GM10847 (cell line): Measurements from ENCODE around the gene PCBP1.

ENCODE experiments used
- POLR2A ChIP-seq: IDR thresholded peaks from 2 replicates; pipeline ENCODE4 v1.6.1; 2011; ENCODE audit not compliant: insufficient read length; ENCODE audit errors: extremely low read depth

The PCBP1 gene

DNA sequence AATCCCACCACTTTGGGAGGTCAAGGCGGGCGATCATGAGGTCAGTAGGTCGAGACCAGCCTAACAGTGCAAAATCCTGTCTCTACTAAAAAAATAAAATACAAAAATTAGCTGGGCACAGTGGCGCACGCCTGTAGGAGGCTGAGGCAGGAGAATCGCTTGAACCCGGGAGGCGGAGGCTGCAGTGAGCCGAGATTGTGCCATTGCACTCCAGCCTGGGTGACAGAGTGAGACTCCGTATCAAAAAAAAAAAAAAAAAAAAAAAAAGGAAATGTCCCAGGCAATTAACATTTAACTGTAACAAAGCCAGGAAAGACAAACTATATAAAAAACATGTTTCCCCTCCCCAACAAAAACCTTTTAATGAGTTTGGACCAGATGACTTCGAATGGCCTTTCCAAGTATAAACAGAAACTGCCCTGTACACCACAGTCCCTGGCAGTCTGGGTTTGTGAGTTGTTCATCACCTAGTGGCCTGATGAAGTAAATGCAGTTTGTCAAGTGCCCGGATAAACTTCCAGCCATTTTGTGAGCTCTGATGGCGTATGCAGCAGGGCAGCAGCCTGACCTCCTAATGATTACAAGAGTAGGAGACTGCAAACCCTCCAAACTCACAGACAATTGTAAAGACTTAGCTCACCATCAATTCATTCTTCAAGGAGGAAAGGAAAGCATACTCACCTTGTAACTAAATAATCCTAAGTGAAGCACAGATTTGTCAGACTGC is 16.6 kb upstream of the PCBP1 start:
- no peak for TF ChIP-seq POLR2A

DNA sequence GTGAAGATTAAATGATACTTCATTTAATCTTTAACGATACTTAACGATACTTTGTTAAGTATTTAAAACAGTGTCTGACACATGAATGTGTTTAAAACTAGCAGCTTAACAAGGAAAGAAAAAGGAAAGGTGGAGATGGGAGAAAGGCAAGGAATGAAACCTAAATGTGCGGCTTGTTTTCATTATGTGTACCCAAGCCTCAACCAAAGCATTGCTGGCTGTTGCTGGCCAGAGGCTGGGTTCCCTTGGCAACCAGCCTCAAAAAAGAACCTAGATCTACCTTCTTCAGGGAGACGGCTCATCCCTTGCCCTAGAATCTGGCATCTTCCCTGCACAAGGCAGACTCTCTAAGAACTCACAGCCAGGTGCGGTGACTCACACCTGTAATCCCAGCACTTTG is 13.8 kb upstream of the PCBP1 start:
- no peak for TF ChIP-seq POLR2A

GRCh38 chr2:70078384-70078783 is 8.9 kb upstream of the PCBP1 start:
- TF ChIP-seq POLR2A, result no peak

DNA sequence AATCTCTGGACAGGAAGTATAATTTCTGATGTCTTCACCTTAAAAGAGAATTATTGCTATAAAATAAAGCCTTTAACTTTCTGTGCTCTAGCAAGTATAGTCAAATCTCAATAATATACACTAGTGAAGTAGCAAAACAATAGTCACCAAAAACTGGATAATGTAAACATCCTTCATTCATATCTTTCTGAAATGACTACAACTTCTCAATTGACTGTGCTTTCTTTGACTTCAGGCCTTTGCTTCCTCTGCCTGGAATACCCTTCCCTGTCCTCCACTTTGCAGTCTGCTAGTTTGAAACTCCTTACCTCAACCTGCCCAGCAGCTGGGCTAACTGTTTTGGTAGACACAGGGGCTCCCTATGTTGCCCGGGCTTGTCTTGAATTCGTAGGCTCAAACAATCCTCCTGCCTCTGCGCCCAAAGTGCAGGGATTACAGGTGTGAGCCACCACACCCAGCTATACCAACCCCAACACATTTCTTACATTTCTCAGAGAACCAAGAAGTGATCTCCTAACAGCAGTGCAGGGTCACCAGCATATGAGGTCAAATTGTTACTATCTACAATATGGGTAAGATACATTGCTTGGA is 6.6 kb upstream of the PCBP1 start:
- no peak for TF ChIP-seq POLR2A

DNA sequence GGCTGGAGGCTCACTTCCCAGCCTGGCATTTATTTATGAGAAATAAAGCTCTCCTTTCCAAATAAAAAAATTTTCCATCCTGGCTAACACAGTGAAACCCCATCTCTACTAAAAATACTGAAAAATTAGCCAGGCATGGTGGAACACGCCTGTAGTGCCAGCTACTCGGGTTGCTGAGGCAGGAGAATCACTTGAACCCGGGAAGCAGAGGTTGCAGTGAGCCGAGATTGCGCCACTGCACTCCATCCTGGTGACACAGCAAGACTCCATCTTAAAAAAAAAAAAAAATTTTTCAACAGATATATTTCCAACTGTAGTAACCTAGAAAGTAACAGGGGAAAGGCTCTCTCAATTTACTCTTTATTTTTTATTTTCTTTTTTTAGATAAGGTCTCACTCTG is 6.1 kb upstream of the PCBP1 start:
- TF ChIP-seq POLR2A, result no peak

GRCh38 chr2:70083344-70084156 is 3.7 kb upstream of the PCBP1 start:
- no peak for TF ChIP-seq POLR2A

- TF ChIP-seq POLR2A, result peak; percentile 60
Observed at GRCh38 chr2:70084973-70085710, 2.1 kb upstream of the PCBP1 start.

GRCh38 chr2:70085711-70086277 is 1.5 kb upstream of the PCBP1 start:
- no peak for TF ChIP-seq POLR2A

GRCh38 chr2:70086278-70086837 is 919 bp upstream of the PCBP1 start:
- TF ChIP-seq POLR2A, result peak; percentile 54

- TF ChIP-seq POLR2A, result peak; percentile 41
Observed at GRCh38 chr2:70087702-70088597, 673 bp downstream of the PCBP1 start.

DNA sequence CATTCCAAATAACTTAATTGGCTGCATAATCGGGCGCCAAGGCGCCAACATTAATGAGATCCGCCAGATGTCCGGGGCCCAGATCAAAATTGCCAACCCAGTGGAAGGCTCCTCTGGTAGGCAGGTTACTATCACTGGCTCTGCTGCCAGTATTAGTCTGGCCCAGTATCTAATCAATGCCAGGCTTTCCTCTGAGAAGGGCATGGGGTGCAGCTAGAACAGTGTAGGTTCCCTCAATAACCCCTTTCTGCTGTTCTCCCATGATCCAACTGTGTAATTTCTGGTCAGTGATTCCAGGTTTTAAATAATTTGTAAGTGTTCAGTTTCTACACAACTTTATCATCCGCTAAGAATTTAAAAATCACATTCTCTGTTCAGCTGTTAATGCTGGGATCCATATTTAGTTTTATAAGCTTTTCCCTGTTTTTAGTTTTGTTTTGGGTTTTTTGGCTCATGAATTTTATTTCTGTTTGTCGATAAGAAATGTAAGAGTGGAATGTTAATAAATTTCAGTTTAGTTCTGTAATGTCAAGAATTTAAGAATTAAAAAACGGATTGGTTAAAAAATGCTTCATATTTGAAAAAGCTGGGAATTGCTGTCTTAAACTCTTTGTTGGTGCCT is 1.4 kb downstream of the PCBP1 start:
- TF ChIP-seq POLR2A, result no peak

GRCh38 chr2:70089220-70089982 is 2.1 kb downstream of the PCBP1 start:
- no peak for TF ChIP-seq POLR2A

- TF ChIP-seq POLR2A, result no peak
Observed at GRCh38 chr2:70089983-70090525, 2.8 kb downstream of the PCBP1 start.
